Neural cell (in vitro differentiated cells): Measurements from ENCODE around the gene ALK. TPM values are rescaled to one million over a fixed set of nuclear protein-coding genes. Genes with fewer than 3 reads are reported as not detected.

Experiments
- H2AFZ ChIP-seq: fragments of 200-600, 300-800 bp; sonication (generic), shearing (Covaris generic); 2 replicates; pipeline ENCODE4 v1.6.0; 2014; ENCODE audit warnings: low read depth, mild to moderate bottlenecking, antibody characterized with exemption, low read length, moderate library complexity
- H3F3A ChIP-seq: fragments of 200-600 bp; shearing (Covaris generic); 2 replicates; pipeline ENCODE4 v1.6.1; 2016; ENCODE audit warnings: mild to moderate bottlenecking, moderate library complexity, mixed read lengths, antibody characterized with exemption, low read length; ENCODE audit not compliant: insufficient read depth, poor library complexity, severe bottlenecking
- H3K27ac ChIP-seq: fragments of 200-600, 300-800 bp; sonication (generic), shearing (Covaris generic); 2 replicates; pipeline ENCODE4 v1.5.1; 2014; ENCODE audit warnings: mild to moderate bottlenecking, low read length, moderate library complexity
- H3K27me3 ChIP-seq: fragments of 300-800, 200-600 bp; sonication (generic), shearing (Covaris generic); 2 replicates; pipeline ENCODE4 v1.6.0; 2014; ENCODE audit warnings: mild to moderate bottlenecking, low read depth, low read length, moderate library complexity; ENCODE audit not compliant: insufficient read depth
- H3K36me3 ChIP-seq: fragments of 300-800, 200-600 bp; sonication (generic), shearing (Covaris generic); 2 replicates; pipeline ENCODE4 v1.5.1; 2014; ENCODE audit warnings: mild to moderate bottlenecking, antibody characterized with exemption, low read length, moderate library complexity; ENCODE audit not compliant: insufficient read depth
- H3K4me2 ChIP-seq: fragments of 300-800, 200-600 bp; sonication (generic), shearing (Covaris generic); 2 replicates; pipeline ENCODE4 v1.6.0; 2014; ENCODE audit warnings: mild to moderate bottlenecking, low read length
- H3K4me3 ChIP-seq: fragments of 300-800, 200-600 bp; sonication (generic), shearing (Covaris generic); 2 replicates; pipeline ENCODE4 v1.5.1; 2014; ENCODE audit warnings: mild to moderate bottlenecking, low read length, moderate library complexity
- H3K79me2 ChIP-seq: fragments of 200-600 bp; shearing (Covaris generic); replicated peaks from 2 replicates; pipeline ENCODE4 v1.6.0; 2014; ENCODE audit warnings: mild to moderate bottlenecking, low read length, moderate library complexity; ENCODE audit not compliant: insufficient read depth
- H3K9ac ChIP-seq: fragments of 300-800, 200-600 bp; sonication (generic), shearing (Covaris generic); 2 replicates; pipeline ENCODE4 v1.6.1; 2016; ENCODE audit warnings: mild to moderate bottlenecking, low read length, mixed read lengths
- H3K9me2 ChIP-seq: fragments of 200-600 bp; shearing (Covaris generic); 2 replicates; pipeline ENCODE4 v1.6.1; 2016; ENCODE audit warnings: mild to moderate bottlenecking, low read length, mixed read lengths; ENCODE audit not compliant: insufficient read depth
- H3K9me3 ChIP-seq: fragments of 200-600, 300-800 bp; sonication (generic), shearing (Covaris generic); 2 replicates; pipeline ENCODE4 v1.6.1; 2016; ENCODE audit warnings: mild to moderate bottlenecking, mixed run types, low read length, moderate library complexity, mixed read lengths
- H4K20me1 ChIP-seq: fragments of 200-600 bp; shearing (Covaris generic); 2 replicates; pipeline ENCODE4 v1.6.1; 2016; ENCODE audit warnings: mild to moderate bottlenecking, mixed run types; ENCODE audit not compliant: insufficient read depth
- CTCF ChIP-seq: fragments of 450-650 bp; IDR thresholded peaks from 2 replicates; pipeline ENCODE4 v1.5.1; 2014; ENCODE audit warnings: antibody characterized with exemption, mild to moderate bottlenecking, moderate library complexity; ENCODE audit not compliant: poor library complexity, severe bottlenecking
- EP300 ChIP-seq: fragments of 450-650 bp; conservative IDR thresholded peaks from 2 replicates; pipeline ENCODE4 v1.6.1; 2014; ENCODE audit warnings: antibody characterized with exemption, mild to moderate bottlenecking, moderate library complexity; ENCODE audit not compliant: poor library complexity, severe bottlenecking
- EZH2 ChIP-seq: fragments of 200-600, 300-800 bp; shearing (Covaris generic), sonication (generic); IDR thresholded peaks from 2 replicates; pipeline ENCODE4 v1.6.1; 2014; ENCODE audit warnings: antibody characterized with exemption, low read length, borderline replicate concordance, mild to moderate bottlenecking; ENCODE audit not compliant: insufficient read depth, poor library complexity, severe bottlenecking
- MXI1 ChIP-seq: fragments of 450-650 bp; conservative IDR thresholded peaks from 2 replicates; pipeline ENCODE4 v1.6.1; 2014; ENCODE audit warnings: antibody characterized with exemption, mild to moderate bottlenecking; ENCODE audit not compliant: poor library complexity, severe bottlenecking
- POLR2AphosphoS5 ChIP-seq: IDR thresholded peaks from 2 replicates; pipeline ENCODE4 v1.6.1; 2012
- RAD21 ChIP-seq: fragments of 450-650 bp; conservative IDR thresholded peaks from 2 replicates; pipeline ENCODE4 v1.6.1; 2014; ENCODE audit warnings: antibody characterized with exemption, mild to moderate bottlenecking, moderate library complexity
- REST ChIP-seq: IDR thresholded peaks from 2 replicates; pipeline ENCODE4 v1.6.1; 2012; ENCODE audit warnings: borderline replicate concordance
- SMC3 ChIP-seq: fragments of 450-650 bp; conservative IDR thresholded peaks from 2 replicates; pipeline ENCODE4 v1.6.1; 2014; ENCODE audit warnings: antibody characterized with exemption, mild to moderate bottlenecking, moderate library complexity; ENCODE audit not compliant: poor library complexity
- TAF1 ChIP-seq: IDR thresholded peaks from 2 replicates; pipeline ENCODE4 v1.6.1; 2012; ENCODE audit warnings: low read depth
- polyA plus RNA-seq: library from polyadenylated mRNA; depleted of rRNA; stranded (reverse); fragments of >200 nt; gene quantifications from 2 replicates; pipeline ENCODE4 v1.2.3, GENCODE V29; 2014

Gene ALK
- polyA plus RNA-seq, 1 donor from 2014 or later, result 7.1 TPM

- Histone ChIP-seq H4K20me1 (no peaks in the 10 kb centered on the region), H3K9me2 (no peaks in the 10 kb centered on the region), H3K9me3 (no peaks in the 10 kb centered on the region), H3K79me2 (no peaks in the 10 kb centered on the region), H3K4me2 (no peak overlapping the region), H2AFZ (no peak overlapping the region), H3K9ac (no peak overlapping the region), H3K27me3 (no peaks in the 10 kb centered on the region), H3K36me3 (no peaks in the 10 kb centered on the region), H3F3A (no peaks in the 10 kb centered on the region), H3K4me3 (no peak overlapping the region), H3K27ac (no peak overlapping the region)
- TF ChIP-seq TAF1, result no peak
- TF ChIP-seq SMC3, result no peak
- no peak for TF ChIP-seq CTCF
- no peak for TF ChIP-seq POLR2AphosphoS5
- no peak for TF ChIP-seq RAD21
- no peak for TF ChIP-seq EP300
- TF ChIP-seq MXI1, result no peak
- TF ChIP-seq EZH2, result no peak
- no peak for TF ChIP-seq REST
Measured at GRCh38 chr2:29617351-29617750, 304.0 kb downstream of the ALK start.

- Histone ChIP-seq H3K27me3 (no peaks in the 10 kb centered on the region), H3K9me2 (no peaks in the 10 kb centered on the region), H3K4me2 (no peak overlapping the region), H4K20me1 (no peaks in the 10 kb centered on the region), H3K27ac (no peak overlapping the region), H3K36me3 (no peaks in the 10 kb centered on the region), H3K9ac (no peak overlapping the region), H3K4me3 (no peak overlapping the region), H3K9me3 (no peaks in the 10 kb centered on the region), H3F3A (no peaks in the 10 kb centered on the region), H2AFZ (no peak overlapping the region), H3K79me2 (no peaks in the 10 kb centered on the region)
- no peak for TF ChIP-seq CTCF
- TF ChIP-seq EP300, result no peak
- TF ChIP-seq TAF1, result no peak
- TF ChIP-seq SMC3, result no peak
- TF ChIP-seq REST, result no peak
- TF ChIP-seq MXI1, result no peak
- TF ChIP-seq EZH2, result no peak
- no peak for TF ChIP-seq POLR2AphosphoS5
- TF ChIP-seq RAD21, result no peak
Measured at GRCh38 chr2:29616569-29616968, 304.8 kb downstream of the ALK start.
